Liver (tissue), 9 donors: Measurements from ENCODE around the gene PGM5. TPM values are rescaled to one million over a fixed set of nuclear protein-coding genes. Genes with fewer than 3 reads are reported as not detected.

Source experiments
- DNase-seq: peaks from one replicate; pipeline ENCODE4 v3.0.0-alpha.2; 2017; ENCODE audit warnings: low spot score
- H3K27ac ChIP-seq, 2 donors: one replicate each; pipeline ENCODE4 v1.7.0; 2013; ENCODE audit warnings: inconsistent platforms in 2 of 2, low read length in 2 of 2, control low read depth in 1 of 2, low read depth in 1 of 2, mild to moderate bottlenecking in 1 of 2
- H3K27me3 ChIP-seq, 4 donors: one replicate each; pipeline versions ENCODE4 v1.6.1 to v1.7.0; 2013; ENCODE audit warnings: low read length in 3 of 4, inconsistent platforms in 1 of 4, mild to moderate bottlenecking in 1 of 4, moderate library complexity in 1 of 4; ENCODE audit not compliant: control insufficient read depth in 4 of 4, insufficient read depth in 4 of 4
- H3K36me3 ChIP-seq, 4 donors: one replicate each; pipeline versions ENCODE4 v1.6.1 to v1.7.0; 2013; ENCODE audit warnings: low read length in 3 of 4, mild to moderate bottlenecking in 3 of 4, low read depth in 1 of 4, moderate library complexity in 1 of 4; ENCODE audit not compliant: control insufficient read depth in 4 of 4, insufficient read depth in 3 of 4
- H3K4me1 ChIP-seq, 4 donors: one replicate each; pipeline versions ENCODE4 v1.6.1 to v1.7.0; 2013; ENCODE audit warnings: low read length in 3 of 4, mild to moderate bottlenecking in 3 of 4, moderate library complexity in 1 of 4; ENCODE audit not compliant: control insufficient read depth in 4 of 4, insufficient read depth in 4 of 4
- H3K4me3 ChIP-seq, 3 donors: one replicate each; pipeline versions ENCODE4 v1.6.1 to v1.7.0; 2013; ENCODE audit warnings: low read length in 3 of 3, control low read depth in 1 of 3, low read depth in 1 of 3, mild to moderate bottlenecking in 1 of 3
- H3K9ac ChIP-seq, 2 donors: one replicate each; pipeline ENCODE4 v1.7.0; 2013; ENCODE audit warnings: low read length in 2 of 2, mild to moderate bottlenecking in 2 of 2, moderate library complexity in 2 of 2, control low read depth in 1 of 2, low read depth in 1 of 2
- H3K9me3 ChIP-seq, 4 donors: one replicate each; pipeline versions ENCODE4 v1.6.1 to v1.7.0; 2013; ENCODE audit warnings: low read length in 3 of 4; ENCODE audit not compliant: control insufficient read depth in 4 of 4
- EGR1 ChIP-seq, 2 donors: IDR thresholded peaks; 2 replicates each; pipeline ENCODE4 v1.6.1; 2016 to 2018; ENCODE audit warnings: antibody characterized with exemption in 2 of 2, low read depth in 2 of 2
- FOXA1 ChIP-seq: IDR thresholded peaks from 2 replicates; pipeline ENCODE4 v1.6.1; 2016; ENCODE audit warnings: antibody characterized with exemption
- FOXA2 ChIP-seq: IDR thresholded peaks from 2 replicates; pipeline ENCODE4 v1.6.1; 2016; ENCODE audit warnings: antibody characterized with exemption
- GABPA ChIP-seq, 2 donors: IDR thresholded peaks in 1 of 2; conservative IDR thresholded peaks in 1 of 2; 2 replicates each; pipeline ENCODE4 v1.6.1; 2016; ENCODE audit warnings: antibody characterized with exemption in 2 of 2, mild to moderate bottlenecking in 1 of 2, moderate library complexity in 1 of 2
- HNF4A ChIP-seq, 2 donors: conservative IDR thresholded peaks; 2 replicates each; pipeline ENCODE4 v1.6.1; 2016; ENCODE audit warnings: antibody characterized with exemption in 2 of 2, mild to moderate bottlenecking in 2 of 2
- HNF4G ChIP-seq: IDR thresholded peaks from 2 replicates; pipeline ENCODE4 v1.6.1; 2016; ENCODE audit warnings: antibody characterized with exemption
- JUND ChIP-seq, 2 donors: IDR thresholded peaks; 2 replicates each; pipeline ENCODE4 v1.6.1; 2016; ENCODE audit warnings: antibody characterized with exemption in 2 of 2
- NR2F2 ChIP-seq: IDR thresholded peaks from 2 replicates; pipeline ENCODE4 v1.6.1; 2016; ENCODE audit warnings: antibody characterized with exemption
- RAD21 ChIP-seq, 2 donors: IDR thresholded peaks; 2 replicates each; pipeline ENCODE4 v1.6.1; 2016; ENCODE audit warnings: antibody characterized with exemption in 2 of 2, mild to moderate bottlenecking in 2 of 2
- REST ChIP-seq: IDR thresholded peaks from 2 replicates; pipeline ENCODE4 v1.6.1; 2016; ENCODE audit warnings: antibody characterized with exemption, mild to moderate bottlenecking
- SP1 ChIP-seq: IDR thresholded peaks from 2 replicates; pipeline ENCODE4 v1.6.1; 2018; ENCODE audit warnings: antibody characterized with exemption, mild to moderate bottlenecking
- TAF1 ChIP-seq: conservative IDR thresholded peaks from 2 replicates; pipeline ENCODE4 v1.6.1; 2016; ENCODE audit warnings: antibody characterized with exemption, mild to moderate bottlenecking
- YY1 ChIP-seq: IDR thresholded peaks from 2 replicates; pipeline ENCODE4 v1.6.1; 2016; ENCODE audit warnings: antibody characterized with exemption, mild to moderate bottlenecking
- ZBTB33 ChIP-seq: IDR thresholded peaks from 2 replicates; pipeline ENCODE4 v1.6.1; 2016; ENCODE audit warnings: antibody characterized with exemption
- WGBS: extraction: QIAGEN DNeasy Blood & Tissue Kit; methylation state at CpG from one replicate; pipeline ENCODE4 v1.1.7; 2013; 5-methylcytosine and 5-hydroxymethylcytosine counted together
- polyA plus RNA-seq, 2 donors: library from polyadenylated mRNA; stranded (reverse) in 1 of 2; unstranded in 1 of 2; fragments of 200-250 nt in 1 of 2; fragments of >200 nt in 1 of 2; fragmentation: Nextera tagmentation in 1 of 2; extraction: Ambion mirVana in 1 of 2; gene quantifications; one replicate each; pipeline versions ENCODE4 v1.2.1 to v1.2.3, GENCODE V29; 2013 to 2015
- total RNA-seq, 2 donors: library from RNA; depleted of rRNA; stranded (reverse); fragments of >200 nt; gene quantifications; one replicate each; pipeline ENCODE4 v1.2.3, GENCODE V29; 2014
- TF ChIP-seq, protein P1 (sequence below): IDR thresholded peaks from 2 replicates; pipeline ENCODE4 v1.6.1; 2016; ENCODE audit warnings: antibody characterized with exemption
- TF ChIP-seq, protein P2 (sequence below): IDR thresholded peaks from 2 replicates; pipeline ENCODE4 v1.6.1; 2016; ENCODE audit warnings: antibody characterized with exemption
- donor health status: healthy.
- donor health status: healthy.
- donor health status: healthy.
- donor health status: healthy.
- donor health status: healthy.

Gene PGM5
- total and polyA plus RNA-seq, 4 donors = 0.63 to 8.5 (median 2.2) TPM

GRCh38 chr9:68493958-68494577 lies 137.7 kb downstream of the PGM5 start:
- H3K27ac ChIP-seq = no peak overlapping the region
- no peaks in the 10 kb centered on the region for H3K36me3 ChIP-seq
- H3K27me3 ChIP-seq = peaks cover 0 to 2% (median 0%) of the 10 kb centered on the region in 4 donors
- no peak overlapping the region for H3K9ac ChIP-seq
- DNase-seq = no peak
- no peak overlapping the region for H3K4me3 ChIP-seq
- no peaks in the 10 kb centered on the region for H3K9me3 ChIP-seq
- TF ChIP-seq JUND (IDR thresholded peaks at IDR 0.05) (no peak), GABPA (IDR thresholded peaks at IDR 0.05 in 1 of 2, conservative IDR thresholded peaks at IDR 0.05 in 1 of 2) (no peak), RAD21 (IDR thresholded peaks at IDR 0.05) (no peak), SP1 (no peak), REST (no peak), HNF4A (conservative IDR thresholded peaks at IDR 0.05) (no peak), FOXA2 (no peak), ZBTB33 (no peak), HNF4G (no peak), TAF1 (no peak), EGR1 (IDR thresholded peaks at IDR 0.05; ENCODE audit: low read depth in 2 of 2) (no peak), NR2F2 (no peak), FOXA1 (no peak)
- TF ChIP-seq, protein P1, sequence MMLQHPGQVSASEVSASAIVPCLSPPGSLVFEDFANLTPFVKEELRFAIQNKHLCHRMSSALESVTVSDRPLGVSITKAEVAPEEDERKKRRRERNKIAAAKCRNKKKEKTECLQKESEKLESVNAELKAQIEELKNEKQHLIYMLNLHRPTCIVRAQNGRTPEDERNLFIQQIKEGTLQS = no peak
- TF ChIP-seq, protein P2, sequence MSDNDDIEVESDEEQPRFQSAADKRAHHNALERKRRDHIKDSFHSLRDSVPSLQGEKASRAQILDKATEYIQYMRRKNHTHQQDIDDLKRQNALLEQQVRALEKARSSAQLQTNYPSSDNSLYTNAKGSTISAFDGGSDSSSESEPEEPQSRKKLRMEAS = no peak
- WGBS = 81% methylated on average over 3 of the region's 3 CpGs
- no peaks in the 10 kb centered on the region for H3K4me1 ChIP-seq

- Histone ChIP-seq H3K4me3 (no peak overlapping the region), H3K27ac (no peak overlapping the region), H3K9ac (no peak overlapping the region), H3K36me3 (no peaks in the 10 kb centered on the region), H3K4me1 (no peaks in the 10 kb centered on the region), H3K9me3 (no peaks in the 10 kb centered on the region), H3K27me3 (peaks cover 0 to 2% (median 0%) of the 10 kb centered on the region in 4 donors)
- TF ChIP-seq JUND (IDR thresholded peaks at IDR 0.05) (no peak), YY1 (no peak)
- TF ChIP-seq, protein P2 = no peak
- WGBS = 83% methylated on average over 1 of the region's 1 CpG
- no peak for DNase-seq
Observed at GRCh38 chr9:68495247-68495646, 138.8 kb downstream of the PGM5 start.
